GM19324 (cell line): ENCODE data around the gene TCF7L1.

Experiments
- ATAC-seq: cut with Tn5 transposase; IDR thresholded peaks from one replicate; pipeline ENCODE4 v1.9.1; 2021; ENCODE audit warnings: mild to moderate bottlenecking, moderate library complexity; ENCODE audit not compliant: unreplicated experiment, low FRiP score

TCF7L1 gene

GRCh38 chr2:85244828-85245227, 111.6 kb downstream of the TCF7L1 start:
- ATAC-seq: no peak

DNA sequence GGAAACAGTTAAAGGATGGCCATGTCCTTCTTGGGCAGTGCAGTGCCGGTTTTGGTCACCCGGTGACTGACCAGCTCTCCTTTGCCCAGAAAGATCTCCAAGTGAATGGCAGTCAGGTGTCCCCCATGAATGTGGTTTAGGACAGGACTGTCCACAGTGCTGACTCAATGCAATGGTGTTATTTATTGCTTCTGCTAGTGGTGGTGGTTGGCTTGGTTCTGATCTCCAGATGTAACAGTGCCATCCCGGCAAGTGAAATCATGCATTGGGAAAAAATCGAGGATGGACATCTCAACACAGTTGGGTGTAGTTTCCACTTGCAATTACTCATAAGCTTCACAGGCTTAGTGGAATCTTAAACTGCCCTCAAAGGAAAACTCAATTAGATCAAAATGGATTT, 112.7 kb downstream of the TCF7L1 start:
- no peak for ATAC-seq

GRCh38 chr2:85246348-85246747, 113.2 kb downstream of the TCF7L1 start:
- ATAC-seq: no peak

GRCh38 chr2:85247610-85248009, 114.4 kb downstream of the TCF7L1 start:
- ATAC-seq: no peak

DNA sequence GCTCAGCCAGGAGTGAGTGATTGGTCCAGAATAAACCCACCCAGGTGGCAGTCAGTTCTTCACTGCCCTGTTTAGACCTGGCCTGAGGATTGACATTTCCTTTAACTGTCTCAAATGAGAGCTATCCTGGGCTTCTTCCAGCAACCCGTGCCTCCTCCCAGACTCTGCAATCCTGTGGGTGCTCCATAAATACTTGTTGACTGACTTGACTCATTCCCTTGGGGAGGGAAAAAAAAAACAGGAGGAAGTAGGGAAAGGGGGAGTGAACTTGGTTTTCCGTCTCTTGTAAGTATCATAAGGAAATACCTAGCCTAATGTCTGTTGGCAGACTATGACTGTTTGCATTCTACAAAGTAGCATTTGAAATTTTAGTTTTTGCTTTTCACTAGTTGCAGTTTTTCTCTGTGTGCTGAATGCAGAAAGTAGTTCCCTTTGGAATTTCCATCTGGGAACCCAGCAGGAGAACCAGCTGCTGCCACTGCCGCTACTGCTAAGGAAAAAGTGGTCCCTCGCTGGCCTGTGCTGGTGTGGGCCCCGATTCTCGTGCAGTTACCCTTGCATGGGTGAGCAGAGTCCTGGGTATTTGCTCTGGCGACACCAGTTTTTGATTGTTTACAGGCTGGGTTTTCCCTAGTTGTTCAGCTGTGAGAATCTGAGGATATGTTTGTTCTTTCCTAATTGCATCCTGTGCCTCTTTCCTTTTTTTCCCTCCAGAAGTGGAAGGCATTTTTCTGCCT, 115.7 kb downstream of the TCF7L1 start:
- ATAC-seq: no peak

DNA sequence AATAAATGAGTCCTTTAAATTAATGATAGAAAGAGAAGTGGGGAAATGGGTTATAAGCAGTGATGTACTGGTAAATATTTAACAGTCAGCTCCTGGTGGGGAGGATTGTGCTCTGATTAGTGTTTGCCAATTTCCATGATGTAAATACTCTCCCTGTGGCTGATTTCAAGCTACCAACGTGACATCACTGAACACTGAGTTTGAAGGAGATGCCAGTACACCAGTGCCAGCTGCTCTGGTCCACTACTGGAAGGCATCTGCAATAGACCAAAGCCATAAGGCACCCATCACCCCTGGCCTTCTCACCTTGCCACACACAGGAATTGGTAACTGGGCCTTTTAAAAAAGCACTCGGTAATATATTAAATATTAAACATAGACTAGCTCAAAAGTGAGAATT, 116.9 kb downstream of the TCF7L1 start:
- ATAC-seq: no peak

GRCh38 chr2:85251070-85251616, 118.0 kb downstream of the TCF7L1 start:
- no peak for ATAC-seq

- no peak for ATAC-seq
Measured at GRCh38 chr2:85253890-85254289, 120.7 kb downstream of the TCF7L1 start.

- no peak for ATAC-seq
Measured at GRCh38 chr2:85254540-85255300, 121.5 kb downstream of the TCF7L1 start.

GRCh38 chr2:85255456-85255812, 122.2 kb downstream of the TCF7L1 start:
- ATAC-seq: no peak

- ATAC-seq: no peak
Measured at GRCh38 chr2:85255813-85256594, 122.8 kb downstream of the TCF7L1 start.

DNA sequence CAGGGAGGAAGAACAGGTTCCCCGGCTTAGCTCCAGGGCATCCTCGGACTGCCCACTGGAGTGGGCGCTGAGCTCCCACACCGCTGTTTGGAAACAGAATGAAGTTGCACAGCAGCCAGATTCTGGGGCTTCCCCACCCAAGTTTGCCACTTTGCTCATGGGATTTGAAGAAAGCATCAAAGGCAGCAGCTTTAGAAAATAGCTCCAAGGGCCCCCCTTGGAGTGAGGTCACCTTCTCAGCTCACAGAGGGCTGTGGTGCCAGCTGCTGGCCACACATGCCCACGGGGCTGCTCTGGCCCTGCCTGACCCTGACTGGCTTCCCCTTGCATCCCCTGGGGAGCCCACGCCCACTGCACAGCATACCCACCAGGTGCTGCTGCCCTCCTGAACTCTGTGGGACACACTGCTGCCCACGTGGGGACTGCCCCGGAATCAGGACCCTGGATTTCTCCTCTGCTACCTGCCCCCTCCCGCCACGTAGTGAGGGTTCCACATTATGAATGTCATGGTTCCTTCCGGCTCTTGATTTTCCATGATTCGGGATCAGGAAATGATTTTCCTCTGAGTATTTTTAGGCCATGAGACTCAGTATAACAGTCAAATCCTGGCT, 124.3 kb downstream of the TCF7L1 start:
- ATAC-seq: no peak

GRCh38 chr2:85257970-85258605, 124.9 kb downstream of the TCF7L1 start:
- no peak for ATAC-seq

GRCh38 chr2:85259101-85259590, 126.0 kb downstream of the TCF7L1 start:
- no peak for ATAC-seq

DNA sequence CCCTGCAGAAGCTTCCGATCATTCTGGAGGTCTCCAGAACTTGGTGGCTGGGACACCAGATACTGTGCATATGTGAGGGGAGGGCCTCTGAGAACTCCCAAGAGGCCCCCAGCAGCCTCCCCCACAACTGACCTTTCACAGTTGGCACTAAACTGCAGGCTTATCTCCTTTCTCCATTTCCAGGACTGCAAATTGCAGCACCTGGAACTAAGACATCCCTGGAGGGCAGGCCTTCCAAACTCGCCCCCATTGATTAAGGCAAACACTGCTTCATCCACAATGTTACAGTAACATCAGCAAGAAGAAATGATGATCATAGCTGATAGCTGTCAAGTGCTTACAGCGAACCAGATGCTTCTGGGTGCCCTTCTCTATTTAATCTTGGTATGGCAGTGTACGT, 126.7 kb downstream of the TCF7L1 start:
- no peak for ATAC-seq

DNA sequence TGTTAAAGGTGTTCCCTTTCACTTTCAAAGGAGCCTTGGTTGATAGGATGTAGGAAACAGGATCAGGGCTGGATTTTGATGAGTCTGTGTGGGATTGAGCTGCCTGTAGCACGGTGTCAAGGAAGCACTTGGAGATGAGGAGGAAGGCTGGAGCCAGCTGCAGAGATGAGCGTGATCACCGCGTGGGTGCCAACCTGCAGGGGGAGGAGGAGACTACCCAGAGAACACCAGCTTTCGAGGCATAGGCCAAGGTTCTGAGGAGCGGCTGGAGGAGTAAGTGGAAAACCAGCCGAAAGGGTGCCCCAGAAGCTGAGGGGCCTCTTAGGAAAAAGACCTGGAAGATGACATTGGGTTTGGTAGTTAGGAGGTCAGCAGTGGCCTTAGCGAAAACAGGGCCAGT, 130.4 kb downstream of the TCF7L1 start:
- no peak for ATAC-seq

GRCh38 chr2:85264471-85264870, 131.3 kb downstream of the TCF7L1 start:
- ATAC-seq: no peak

DNA sequence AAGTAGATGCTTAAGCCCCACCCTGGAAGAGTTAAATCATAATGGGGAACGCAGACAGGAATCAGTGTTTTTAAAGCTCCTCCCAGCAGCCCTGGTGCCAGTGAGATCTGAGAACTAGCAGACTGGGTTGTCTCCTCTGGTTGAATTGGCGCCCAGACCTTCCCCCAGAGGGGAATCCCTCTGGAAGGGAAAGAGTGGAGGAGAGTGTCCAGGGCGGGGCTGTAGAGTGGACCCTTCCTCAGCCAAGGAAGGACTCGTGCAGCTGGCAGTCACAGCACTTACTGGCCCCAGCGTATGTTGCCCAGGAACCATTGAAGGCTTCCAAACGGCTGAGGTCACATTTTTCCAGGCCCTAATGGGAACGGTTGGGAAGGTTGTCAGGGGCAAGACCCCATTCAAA, 132.1 kb downstream of the TCF7L1 start:
- ATAC-seq: no peak

DNA sequence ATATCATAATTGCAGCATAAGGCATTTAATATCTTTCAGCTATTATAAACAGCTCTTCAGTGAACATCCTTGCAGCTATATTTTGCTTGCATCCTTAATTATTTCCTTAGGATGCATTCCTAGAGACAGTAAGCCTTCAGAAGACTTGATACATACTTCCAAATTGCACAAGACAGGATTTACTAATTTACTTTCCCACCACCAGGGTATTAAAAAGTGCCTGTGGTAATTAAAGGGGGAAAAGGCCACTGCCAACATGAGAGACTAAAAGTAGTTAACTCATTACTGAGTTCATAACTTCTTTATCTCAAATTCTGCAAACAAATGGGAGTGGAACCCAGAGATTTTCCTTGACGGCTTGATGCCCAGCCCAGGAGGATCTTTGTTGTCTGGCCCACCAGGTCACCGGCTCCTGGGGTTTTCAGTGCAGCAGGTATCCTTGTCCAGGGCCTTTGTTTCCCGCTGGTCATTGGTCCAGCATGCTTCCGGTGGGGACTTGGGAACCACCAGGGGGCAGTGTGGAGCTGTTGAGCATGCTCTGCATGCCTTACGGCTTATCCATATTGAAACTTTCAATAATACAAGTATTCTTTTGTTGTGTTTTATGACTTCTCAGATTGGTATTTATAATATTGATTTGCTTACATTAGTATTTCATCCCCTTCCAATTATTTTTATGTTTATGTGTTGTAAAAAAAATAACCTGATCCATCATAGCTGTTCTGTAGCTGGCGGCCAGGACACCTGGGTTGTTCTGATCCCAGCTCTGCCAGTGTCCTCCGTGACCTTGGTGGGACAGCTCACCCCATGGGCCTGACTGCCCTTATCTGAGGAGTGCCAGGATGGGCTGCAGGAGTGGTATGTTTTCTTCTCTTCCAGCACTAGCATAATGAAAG, 133.2 kb downstream of the TCF7L1 start:
- no peak for ATAC-seq
